Activated effector memory CD4-positive, alpha-beta T cell treated with Interleukin-2 at 50 U/mL for 16 hours (primary cell): ENCODE results near the gene PCF11.
A peak's percentile ranks its signal among the peaks of the same experiment; 100 is the strongest.

Experiments
- DNase-seq: peaks from one replicate; pipeline ENCODE4 v3.0.0-alpha.2; 2020

Gene PCF11

DNA sequence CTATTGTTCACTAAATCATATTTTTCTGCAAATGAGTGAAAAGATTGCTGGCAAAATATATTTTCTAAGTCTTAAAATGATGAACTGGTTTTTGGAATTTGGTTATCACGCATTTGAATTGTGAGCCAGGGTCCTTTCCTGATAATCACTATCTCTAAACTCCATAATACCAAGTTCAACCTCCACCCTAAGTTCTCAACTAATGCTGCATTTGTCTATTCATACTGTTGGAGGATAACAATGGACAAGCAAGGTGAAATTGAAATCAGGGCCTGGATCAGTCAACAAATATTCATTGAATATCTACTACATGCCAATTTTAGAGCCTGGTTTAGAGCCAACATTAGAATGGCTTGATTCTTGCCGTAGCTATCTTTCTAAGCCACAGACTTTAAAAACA, 4.7 kb upstream of the PCF11 start:
- no peak for DNase-seq

- DNase-seq: no peak
These were observed 3.2 kb upstream of the PCF11 start for GRCh38 chr11:83153764-83154163.

DNA sequence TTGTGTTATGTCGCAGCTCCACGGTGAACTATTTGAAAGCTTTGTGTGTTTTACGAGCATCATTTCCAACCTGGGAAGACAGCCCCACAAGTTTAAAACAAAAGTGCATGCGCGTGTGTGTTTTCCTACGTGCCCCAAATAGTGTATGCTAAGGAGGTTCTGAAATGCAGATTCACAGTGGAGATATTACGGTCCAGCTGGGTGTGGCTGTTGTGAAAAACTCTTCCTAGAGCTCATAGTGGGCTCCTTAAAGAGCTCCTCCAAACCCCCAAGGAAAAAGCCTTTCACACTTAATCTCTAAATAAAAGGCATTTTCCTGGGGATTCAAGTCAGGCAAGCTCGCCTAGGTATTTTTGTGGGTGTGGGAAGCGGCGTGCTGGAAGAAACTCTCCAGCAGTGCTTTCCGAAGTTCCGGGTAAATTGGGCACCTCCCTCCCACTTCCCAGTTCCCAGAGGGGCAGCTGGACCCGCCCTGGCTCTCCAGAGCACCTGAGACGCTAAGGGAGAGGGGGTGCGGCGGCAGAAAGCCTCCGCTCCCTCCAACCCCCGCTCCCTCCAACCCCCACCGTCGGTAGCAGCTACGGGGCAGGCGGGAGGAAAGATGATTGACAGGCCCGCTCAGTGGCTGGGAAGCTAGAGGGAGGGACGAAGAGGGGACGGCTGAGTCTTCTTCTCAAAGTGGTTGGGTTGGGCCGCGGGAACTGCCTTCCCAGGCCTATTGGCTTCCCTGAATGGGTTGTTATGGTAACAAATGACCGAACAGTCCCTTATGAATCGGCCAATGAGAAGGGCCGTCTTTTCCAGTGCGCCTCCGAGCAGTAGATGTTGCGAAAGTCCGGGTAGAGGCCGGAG, 561 bp upstream of the PCF11 start:
- DNase-seq: peak; percentile 96

DNA sequence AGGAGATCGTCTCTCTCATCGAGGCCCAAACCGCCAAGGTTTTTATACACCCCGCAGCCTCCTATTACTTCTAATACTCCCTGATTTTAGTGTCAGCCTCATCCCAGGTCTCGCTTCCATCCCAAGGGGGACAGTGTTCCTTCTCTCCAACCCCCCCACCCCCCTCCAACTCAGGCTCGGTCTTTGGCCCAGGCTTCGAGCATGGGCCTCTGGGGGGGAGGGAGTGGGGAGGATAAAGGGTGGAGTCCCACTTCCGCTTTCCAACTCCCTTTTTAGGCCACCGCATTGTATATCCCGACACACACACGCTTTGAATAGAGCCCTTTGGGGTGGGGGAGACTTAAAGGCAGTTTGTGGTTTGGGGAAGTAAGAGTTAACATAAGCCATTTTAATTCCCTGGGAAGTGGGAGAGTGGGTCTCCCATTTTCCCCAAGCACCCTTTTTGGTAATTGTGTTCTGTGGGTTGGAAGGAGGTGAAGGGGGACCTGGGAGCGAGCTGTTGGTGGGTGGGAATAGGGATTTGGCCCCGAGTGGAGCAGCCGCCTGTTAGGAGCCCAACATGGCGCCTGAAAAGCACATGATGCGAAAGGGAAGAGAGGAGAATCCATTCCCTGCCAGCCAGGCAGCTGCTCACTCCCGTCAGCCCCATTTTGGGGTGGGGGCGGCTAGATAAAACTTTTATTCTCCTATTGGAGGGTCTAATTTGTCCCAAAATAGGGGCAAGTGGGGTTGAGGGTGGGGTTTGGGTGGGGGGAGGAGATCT, 844 bp downstream of the PCF11 start:
- DNase-seq: peak; percentile 39

DNA sequence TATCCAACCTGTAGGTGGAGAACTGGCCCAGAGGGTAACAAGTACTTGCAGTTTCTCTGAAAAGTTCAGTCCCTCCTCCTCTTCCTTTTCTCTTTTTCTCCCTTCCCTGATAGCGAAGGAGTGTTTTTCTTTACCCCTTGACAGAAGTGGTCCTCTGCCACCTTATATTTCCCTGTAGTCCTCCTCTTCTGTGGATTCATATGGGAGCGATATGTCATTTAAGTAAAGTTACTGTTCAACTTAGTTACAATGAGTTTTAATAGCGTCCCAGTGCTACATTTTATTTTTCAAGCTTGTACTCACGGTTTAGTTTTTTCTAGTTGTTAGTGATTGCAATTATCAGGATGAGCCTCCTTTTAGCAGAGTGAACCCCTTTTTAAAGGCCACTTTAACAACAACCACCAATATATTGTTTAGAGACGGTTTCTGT, 1.4 kb downstream of the PCF11 start:
- DNase-seq: no peak

DNA sequence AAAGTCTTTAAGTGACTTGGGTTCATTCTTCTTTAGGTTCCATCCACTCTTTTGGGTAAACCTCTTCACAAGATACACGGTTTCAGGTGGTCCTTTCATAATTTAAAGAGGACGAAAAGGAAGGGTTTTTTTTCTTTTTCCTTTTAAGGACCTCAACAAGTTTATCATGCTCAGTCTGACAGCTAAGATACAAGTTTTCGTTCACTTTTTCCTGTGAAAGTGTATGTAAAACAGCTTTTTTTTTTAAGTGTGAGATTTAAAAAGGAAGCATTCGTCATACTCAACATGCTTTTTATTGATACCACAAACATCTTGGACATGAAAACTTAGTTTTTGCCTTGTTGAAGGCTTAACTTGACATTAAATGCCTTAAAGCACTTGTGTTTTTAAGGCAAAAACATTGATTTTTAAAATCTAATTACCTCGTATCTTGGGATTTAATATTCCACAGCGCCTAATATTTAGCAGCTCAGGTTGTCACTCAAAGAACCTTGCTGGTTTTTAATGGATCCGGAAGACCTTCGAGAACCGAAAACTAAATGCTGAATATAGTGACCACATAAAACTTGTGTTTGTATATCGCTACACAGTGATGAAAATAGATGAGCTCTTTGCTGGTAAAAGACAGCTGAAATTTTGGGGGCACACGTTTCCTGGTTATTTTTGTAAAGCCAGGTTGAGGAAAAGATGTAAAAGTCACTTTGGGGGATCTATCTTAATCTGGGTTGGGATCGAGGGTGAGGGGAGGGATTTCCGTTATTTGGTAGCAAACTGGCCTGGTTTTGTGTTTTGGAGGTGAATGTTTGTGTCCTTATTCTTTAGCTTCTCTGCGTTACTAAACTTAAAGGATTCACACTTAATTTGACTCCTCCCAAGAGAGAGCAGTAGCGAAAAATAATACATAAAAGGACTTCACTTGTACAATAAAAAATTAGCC, 2.3 kb downstream of the PCF11 start:
- DNase-seq: no peak

GRCh38 chr11:83159902-83160865, 3.3 kb downstream of the PCF11 start:
- DNase-seq: no peak

GRCh38 chr11:83161610-83162199, 4.8 kb downstream of the PCF11 start:
- DNase-seq: no peak

DNA sequence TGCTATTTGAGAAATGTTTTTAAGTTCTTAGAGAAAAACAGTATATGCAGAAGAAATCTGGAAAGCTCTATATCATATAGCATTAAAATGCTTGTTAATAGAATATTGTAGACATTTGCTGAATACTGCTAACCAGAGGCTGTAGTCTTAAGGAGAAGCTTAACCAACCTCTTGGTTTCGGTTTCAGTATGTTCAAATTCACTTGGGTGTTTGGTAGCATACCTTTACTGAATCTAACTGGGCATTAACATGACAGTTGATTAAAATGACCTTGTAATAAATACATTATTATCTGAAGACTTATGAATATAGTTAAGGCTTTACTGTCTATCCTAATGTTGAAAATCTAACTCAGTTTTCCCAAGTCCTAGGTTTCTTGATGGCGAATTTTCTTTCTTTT, 5.4 kb downstream of the PCF11 start:
- DNase-seq: no peak

DNA sequence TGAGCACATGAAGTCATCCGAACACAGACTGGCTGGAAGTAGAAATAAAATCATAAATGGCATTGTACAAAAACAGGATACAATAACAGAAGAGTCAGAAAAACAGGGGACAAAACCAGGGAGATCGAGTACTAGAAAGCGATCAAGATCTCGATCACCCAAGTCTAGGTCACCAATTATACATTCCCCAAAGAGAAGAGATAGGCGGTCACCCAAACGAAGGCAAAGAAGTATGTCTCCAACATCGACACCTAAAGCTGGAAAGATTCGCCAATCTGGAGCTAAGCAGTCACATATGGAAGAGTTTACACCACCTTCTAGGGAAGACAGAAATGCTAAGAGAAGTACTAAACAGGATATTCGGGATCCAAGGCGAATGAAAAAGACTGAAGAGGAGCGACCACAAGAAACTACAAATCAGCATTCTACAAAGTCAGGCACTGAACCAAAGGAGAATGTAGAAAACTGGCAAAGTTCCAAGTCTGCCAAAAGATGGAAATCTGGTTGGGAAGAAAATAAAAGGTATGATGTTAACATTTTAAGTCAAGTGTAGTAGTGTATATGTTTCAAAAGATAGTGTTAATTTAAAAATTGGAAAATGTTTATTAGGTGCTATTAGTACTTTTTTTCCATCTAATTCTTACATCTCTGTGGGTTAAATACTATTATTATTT, 9.4 kb downstream of the PCF11 start:
- no peak for DNase-seq

DNA sequence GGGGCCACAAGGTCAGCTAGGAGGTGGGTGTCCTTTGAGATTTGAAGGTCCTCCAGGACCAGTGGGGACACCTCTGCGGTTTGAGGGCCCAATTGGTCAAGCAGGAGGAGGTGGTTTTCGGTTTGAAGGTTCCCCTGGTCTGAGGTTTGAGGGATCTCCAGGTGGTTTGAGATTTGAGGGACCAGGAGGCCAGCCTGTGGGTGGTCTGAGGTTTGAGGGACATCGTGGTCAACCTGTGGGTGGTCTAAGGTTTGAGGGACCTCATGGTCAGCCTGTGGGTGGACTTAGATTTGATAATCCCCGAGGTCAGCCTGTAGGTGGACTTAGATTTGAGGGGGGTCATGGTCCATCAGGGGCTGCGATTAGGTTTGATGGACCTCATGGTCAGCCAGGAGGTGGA, 11.8 kb downstream of the PCF11 start:
- no peak for DNase-seq

DNA sequence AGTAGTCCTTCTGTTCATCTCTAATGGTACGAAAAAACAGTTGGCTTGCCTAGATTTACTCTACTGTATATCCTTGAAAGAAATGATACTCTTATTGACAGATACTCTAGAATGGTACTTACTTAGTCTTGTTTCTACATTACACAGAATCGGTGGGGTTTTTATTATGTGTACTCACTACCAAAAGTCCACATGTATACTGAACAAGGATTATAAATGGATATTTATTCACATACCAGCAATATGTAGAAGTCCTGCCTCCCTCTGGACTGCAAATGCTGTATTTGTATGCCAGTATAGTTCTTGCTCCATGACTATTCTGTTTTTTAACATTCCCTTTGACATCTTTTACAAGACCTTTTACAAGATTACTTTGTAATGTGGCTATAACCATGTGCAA, 13.9 kb downstream of the PCF11 start:
- no peak for DNase-seq

- no peak for DNase-seq
These were observed 15.6 kb downstream of the PCF11 start for GRCh38 chr11:83172551-83172950.

GRCh38 chr11:83174008-83174407, 17.1 kb downstream of the PCF11 start:
- no peak for DNase-seq

DNA sequence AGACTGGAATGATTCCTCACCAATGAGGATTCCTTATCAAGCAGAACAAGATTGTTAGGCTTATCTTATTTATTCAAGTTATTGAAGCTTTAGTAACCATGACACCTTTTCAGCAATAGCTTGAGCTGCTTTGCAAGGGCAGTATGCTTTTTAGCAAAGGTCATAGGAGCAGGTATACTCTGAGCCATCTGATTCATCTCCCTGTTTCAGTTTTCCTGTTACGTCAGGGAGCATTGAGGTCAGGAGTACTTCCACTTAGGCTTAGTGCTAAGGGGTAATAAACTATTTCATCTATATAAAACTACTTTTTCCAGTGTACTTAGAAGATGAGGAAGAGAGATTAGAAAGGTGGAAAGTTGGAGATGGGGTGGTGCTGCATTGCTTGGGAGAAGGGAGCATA, 18.9 kb downstream of the PCF11 start:
- no peak for DNase-seq

DNA sequence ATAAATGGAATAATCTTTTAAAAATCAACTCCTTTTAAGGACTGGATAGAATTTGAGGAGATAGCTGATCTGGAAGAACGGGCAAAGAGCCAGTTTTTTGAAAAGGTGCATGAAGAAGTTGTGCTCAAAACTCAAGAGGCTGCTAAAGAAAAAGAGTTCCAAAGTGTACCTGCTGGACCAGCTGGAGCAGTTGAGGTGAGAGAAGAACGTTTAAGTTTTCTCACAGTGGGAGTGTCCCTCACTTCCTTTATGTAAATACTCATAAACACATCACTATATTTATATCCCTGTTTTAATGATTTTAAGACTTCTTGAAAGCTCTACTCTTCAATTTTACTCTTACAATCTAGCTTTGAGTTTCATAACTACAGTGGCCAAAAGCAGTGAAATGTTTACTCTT, 24.9 kb downstream of the PCF11 start:
- DNase-seq: no peak

- no peak for DNase-seq
These were observed 28.8 kb downstream of the PCF11 start for GRCh38 chr11:83185767-83186166.

- no peak for DNase-seq
These were observed 30.5 kb downstream of the PCF11 start for GRCh38 chr11:83187465-83187864.

GRCh38 chr11:83191491-83191890, 34.6 kb downstream of the PCF11 start:
- no peak for DNase-seq

DNA sequence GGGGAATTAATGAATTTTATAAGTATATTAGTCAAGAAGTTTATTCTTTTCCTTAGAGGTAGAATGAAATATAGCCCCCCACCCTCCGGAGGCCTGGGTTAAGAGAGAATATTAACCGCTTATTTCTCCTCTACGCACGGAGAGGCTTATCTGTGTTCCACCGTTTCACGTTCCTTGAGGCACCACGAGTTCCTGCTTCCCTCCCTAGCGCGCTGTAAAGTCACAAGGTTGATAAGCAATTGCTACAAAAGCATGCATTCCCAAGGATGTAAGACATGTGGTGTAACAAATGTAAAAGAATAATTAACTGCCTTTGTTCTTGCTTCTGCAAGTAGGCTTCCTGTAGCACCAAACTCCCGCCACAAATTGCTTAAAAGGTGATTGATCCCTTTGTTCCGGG, 35.1 kb downstream of the PCF11 start:
- DNase-seq: no peak
